Uterus (tissue), 2 donors: ENCODE measurements around the gene NAA35.

ENCODE experiments used
- CTCF ChIP-seq, 4 experiments: fragments of 200-600 bp in 2 of 4; fragments of 450-650 bp in 2 of 4; sonication (generic) in 2 of 4; IDR thresholded peaks; one replicate each; pipeline ENCODE4 v1.5.1; 2016 to 2019; ENCODE audit warnings: antibody characterized with exemption in 4 of 4, mild to moderate bottlenecking in 2 of 4, moderate library complexity in 1 of 4
- POLR2A ChIP-seq, 2 donors: fragments of 450-650 bp; IDR thresholded peaks; one replicate each; pipeline ENCODE4 v1.6.1; 2016; ENCODE audit warnings: antibody characterized with exemption in 2 of 2, mild to moderate bottlenecking in 1 of 2, moderate library complexity in 1 of 2

- TF ChIP-seq POLR2A (IDR thresholded peaks at IDR 0.05) = no peak
- no peak for TF ChIP-seq CTCF (IDR thresholded peaks at IDR 0.05)
These were observed 37.5 kb downstream of the NAA35 start for GRCh38 chr9:85978496-85978895.
